Ovary (tissue), 9 donors: Measurements from ENCODE around the gene HOXB1. TPM values are rescaled to one million over a fixed set of nuclear protein-coding genes. Genes with fewer than 3 reads are reported as not detected.

Source experiments
- DNase-seq, 5 donors: peaks; one replicate each; pipeline ENCODE4 v3.0.0-alpha.2; 2019 to 2020
- H3K27ac ChIP-seq, 2 donors: fragments of 200-600 bp; one replicate each; pipeline versions ENCODE4 v1.5.1 to v1.8.0; 2019 to 2022
- H3K27me3 ChIP-seq: fragments of 200-600 bp; one replicate; pipeline ENCODE4 v1.8.0; 2022
- H3K36me3 ChIP-seq: fragments of 200-600 bp; sonication (generic); one replicate; pipeline ENCODE4 v1.5.1; 2019
- H3K4me1 ChIP-seq: one replicate; pipeline ENCODE4 v1.8.1; 2013; ENCODE audit warnings: mild to moderate bottlenecking, moderate library complexity; ENCODE audit not compliant: insufficient read depth
- H3K4me3 ChIP-seq: fragments of 200-600 bp; sonication (generic); one replicate; pipeline ENCODE4 v1.5.1; 2017
- H3K9me3 ChIP-seq, 2 donors: fragments of 200-600 bp in 1 of 2; sonication (generic) in 1 of 2; one replicate each; pipeline versions ENCODE4 v1.5.1 to v1.8.1; 2013 to 2019; ENCODE audit warnings: mild to moderate bottlenecking in 1 of 2, moderate library complexity in 1 of 2
- EP300 ChIP-seq: sonication (generic); formaldehyde crosslinking; IDR thresholded peaks from one replicate; pipeline ENCODE4 v1.6.1; 2017; ENCODE audit warnings: antibody characterized with exemption
- POLR2A ChIP-seq: fragments of 450-650 bp; IDR thresholded peaks from one replicate; pipeline ENCODE4 v1.6.1; 2017; ENCODE audit warnings: antibody characterized with exemption, mild to moderate bottlenecking, moderate library complexity
- WGBS, 3 donors: extraction: QIAGEN DNeasy Blood & Tissue Kit in 1 of 3; methylation state at CpG; one replicate each; pipeline versions ENCODE4 v1.1.5 to v1.1.7; 2013 to 2017; 5-methylcytosine and 5-hydroxymethylcytosine counted together
- intact Hi-C, 4 donors: fragments of 100-400 bp; cut with DNase I; formaldehyde crosslinking; loops; one replicate each; pipeline versions ENCODE4 v1.11.0 to v1.15.1; 2022 to 2023
- polyA plus RNA-seq, 2 donors: library from polyadenylated mRNA; stranded (reverse); fragments of 200-250 nt in 1 of 2; fragments of 350-450 nt in 1 of 2; fragmentation: Illumina TruSeq in 1 of 2; extraction: RNeasy Lipid Tissue Mini Kit (QIAGEN cat#74804) in 1 of 2; gene quantifications; one replicate each; pipeline ENCODE4 v1.2.3, GENCODE V29; 2013 to 2014
- total RNA-seq, 7 donors: library from RNA; depleted of rRNA in 2 of 7; stranded (reverse); fragments of >200 nt in 2 of 7; fragmentation: NEBNext Ultra II Directional in 3 of 7; extraction: Animal tissue kit (Norgen Biotek cat#: 25700) in 3 of 7; gene quantifications; one replicate each; pipeline versions ENCODE4 v1.1.0 to v1.2.4, GENCODE V29; 2016 to 2023
- TF ChIP-seq, protein P1 (sequence below), 3 donors: fragments of 450-650 bp in 2 of 3; fragments of 200-600 bp in 1 of 3; IDR thresholded peaks; one replicate each; pipeline versions ENCODE4 v1.5.1 to v1.8.0; 2016 to 2022; ENCODE audit warnings: antibody characterized with exemption in 3 of 3, mild to moderate bottlenecking in 1 of 3
- donor health status: DM: no; HTN: no; CAD: no; lungs with moderate emphysema.
- donor health status: DM: no; HTN: no; CAD: no.
- donor health status: Bipolar disorder and iron deficiency.
- donor health status: DM: yes; HTN: yes; CAD: no.
- donor health status: DM: no; HTN: no; CAD: no.
- donor health status: DM: yes; HTN: yes; CAD: no.

Gene HOXB1
- total and polyA plus RNA-seq, 9 donors = not detected

GRCh38 chr17:48546924-48547807 is 16.4 kb upstream of the HOXB1 start:
- TF ChIP-seq, protein P1, sequence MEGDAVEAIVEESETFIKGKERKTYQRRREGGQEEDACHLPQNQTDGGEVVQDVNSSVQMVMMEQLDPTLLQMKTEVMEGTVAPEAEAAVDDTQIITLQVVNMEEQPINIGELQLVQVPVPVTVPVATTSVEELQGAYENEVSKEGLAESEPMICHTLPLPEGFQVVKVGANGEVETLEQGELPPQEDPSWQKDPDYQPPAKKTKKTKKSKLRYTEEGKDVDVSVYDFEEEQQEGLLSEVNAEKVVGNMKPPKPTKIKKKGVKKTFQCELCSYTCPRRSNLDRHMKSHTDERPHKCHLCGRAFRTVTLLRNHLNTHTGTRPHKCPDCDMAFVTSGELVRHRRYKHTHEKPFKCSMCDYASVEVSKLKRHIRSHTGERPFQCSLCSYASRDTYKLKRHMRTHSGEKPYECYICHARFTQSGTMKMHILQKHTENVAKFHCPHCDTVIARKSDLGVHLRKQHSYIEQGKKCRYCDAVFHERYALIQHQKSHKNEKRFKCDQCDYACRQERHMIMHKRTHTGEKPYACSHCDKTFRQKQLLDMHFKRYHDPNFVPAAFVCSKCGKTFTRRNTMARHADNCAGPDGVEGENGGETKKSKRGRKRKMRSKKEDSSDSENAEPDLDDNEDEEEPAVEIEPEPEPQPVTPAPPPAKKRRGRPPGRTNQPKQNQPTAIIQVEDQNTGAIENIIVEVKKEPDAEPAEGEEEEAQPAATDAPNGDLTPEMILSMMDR (IDR thresholded peaks at IDR 0.05) = no peak
- TF ChIP-seq POLR2A (no peak), EP300 (no peak)
- Histone ChIP-seq H3K4me1 (no peaks in the 10 kb centered on the region), H3K9me3 (peaks cover 0 to 4% of the 10 kb centered on the region in 2 donors)

GRCh38 chr17:48546137-48546923 is 15.5 kb upstream of the HOXB1 start:
- Histone ChIP-seq H3K4me3 (no peak overlapping the region), H3K36me3 (no peaks in the 10 kb centered on the region), H3K27ac (no peak overlapping the region), H3K9me3 (peaks cover 0 to 4% of the 10 kb centered on the region in 2 donors), H3K27me3 (no peaks in the 10 kb centered on the region), H3K4me1 (no peaks in the 10 kb centered on the region)
- no peak for DNase-seq
- intact Hi-C loops = loop anchor here in 1 of 4 donors (5.0 kb wide), 1 partner anchor 1606 kb away; the partner anchor contains the start of gene PPP1R9B
- TF ChIP-seq, protein P1 (IDR thresholded peaks at IDR 0.05) = no peak
- TF ChIP-seq EP300 (no peak), POLR2A (no peak)
- 37 to 45% (median 45%) methylated on average over 10 of the region's 10 CpGs for WGBS, 3 donors

More at GRCh38 chr17:48546924-48547807, 16.4 kb upstream of the HOXB1 start:
- WGBS, 3 donors = 22 to 31% (median 29%) methylated on average over 10 of the region's 10 CpGs
- no peak for DNase-seq
- Histone ChIP-seq H3K27me3 (no peaks in the 10 kb centered on the region), H3K4me3 (peak overlapping the region; percentile 17), H3K27ac (no peak overlapping the region), H3K36me3 (no peaks in the 10 kb centered on the region)
- intact Hi-C loops = loop anchor here in 1 of 4 donors (5.0 kb wide), 1 partner anchor 1605 kb away; the partner anchor contains the start of gene PPP1R9B

GRCh38 chr17:48545539-48545938 is 14.7 kb upstream of the HOXB1 start:
- Histone ChIP-seq H3K9me3 (peaks cover 0 to 4% of the 10 kb centered on the region in 2 donors), H3K4me3 (no peak overlapping the region), H3K27ac (no peak overlapping the region), H3K36me3 (no peaks in the 10 kb centered on the region), H3K27me3 (no peaks in the 10 kb centered on the region), H3K4me1 (no peaks in the 10 kb centered on the region)
- DNase-seq = no peak
- 90 to 92% (median 92%) methylated on average over 1 of the region's 1 CpG for WGBS, 3 donors
- no peak for TF ChIP-seq POLR2A
- TF ChIP-seq EP300 = no peak
- TF ChIP-seq, protein P1 (IDR thresholded peaks at IDR 0.05) = no peak
- intact Hi-C loops = loop anchor here in 1 of 4 donors (5.0 kb wide), 1 partner anchor 1607 kb away; the partner anchor contains the start of gene PPP1R9B

- TF ChIP-seq EP300 (no peak), POLR2A (no peak)
- TF ChIP-seq, protein P1 (IDR thresholded peaks at IDR 0.05) = no peak
Observed at GRCh38 chr17:48545022-48545375, 14.2 kb upstream of the HOXB1 start, which contains the start of gene HOXB2. Gene HOXB2, minus strand, starts transcription at chr17:48545109. Its CDS starts 198 bp downstream, at chr17:48544911.

More at GRCh38 chr17:48545022-48545375, 14.2 kb upstream of the HOXB1 start, which contains the start of gene HOXB2:
- Histone ChIP-seq H3K27me3 (no peaks in the 10 kb centered on the region), H3K9me3 (peaks cover 0 to under 1% of the 10 kb centered on the region in 2 donors), H3K36me3 (no peaks in the 10 kb centered on the region), H3K4me3 (peak within 1 kb of the TSS; percentile 54), H3K27ac (peak within 1 kb of the TSS; percentile 35 to 54), H3K4me1 (no peaks in the 10 kb centered on the region)
- 40 to 42% (median 41%) methylated on average over 12 of the region's 12 CpGs for WGBS, 3 donors
- intact Hi-C loops = loop anchor here in 1 of 4 donors (5.0 kb wide), 1 partner anchor 1607 kb away; the partner anchor contains the start of gene PPP1R9B
- no peak for DNase-seq
